K562 (cell line): ENCODE data around the gene OXSM. TPM values are rescaled to one million over a fixed set of nuclear protein-coding genes. Genes with fewer than 3 reads are reported as not detected.

Experiments
- ATAC-seq: fragments of 200-7000 bp; cut with Tn5 transposase; 3 replicates; pipeline ENCODE4 v1.9.1; 2020; ENCODE audit warnings: moderate library complexity
- BruUV-seq: library from RNA; stranded (reverse); fragments of 400-500 nt; replicated peaks from 2 replicates; lab custom pipeline; 2021; lab: Mats Ljungman, UMichigan
- CTCF ChIA-PET: fragments of 300-600 bp; formaldehyde crosslinking; extraction: SDS; loops from one replicate; lab custom pipeline; 2021; ENCODE audit warnings: low intra/inter-chr PET ratio; lab: Yijun Ruan, JAX
- POLR2A ChIA-PET: fragments of 300-600, 350-650 bp; sonication (Branson Sonifier 250); formaldehyde crosslinking; extraction: SDS; loops from one replicate; lab custom pipeline; 2021; ENCODE audit warnings: antibody characterized with exemption, inconsistent platforms; lab: Yijun Ruan, JAX
- DNase-seq, 4 experiments: peaks; one replicate each; pipeline versions ENCODE4 v3.0.0 to v3.0.0-alpha.2; 2011 to 2018; ENCODE audit warnings: low spot score in 3 of 4, mixed read lengths in 3 of 4; ENCODE audit errors: extremely low read depth in 1 of 4
- FAIRE-seq: peaks from 2 replicates; lab custom pipeline; 2011; peaks lifted over from hg19 to GRCh38; lab: Jason Lieb, UNC
- H2AFZ ChIP-seq: 2 replicates; pipeline ENCODE4 v1.6.0; 2011; ENCODE audit warnings: low read depth, low read length, control low read depth, inconsistent platforms
- H3K27ac ChIP-seq: fragments of 200-600 bp; 3 replicates; pipeline ENCODE4 v1.8.0; 2011; ENCODE audit warnings: low read depth, mild to moderate bottlenecking, control low read depth, inconsistent platforms, low read length, moderate library complexity, mixed read lengths; ENCODE audit errors: extremely low read depth
- H3K27me3 ChIP-seq, 2 experiments: fragments of 300-600 bp in 1 of 2; 2 replicates in 1 of 2; 3 replicates in 1 of 2; pipeline versions ENCODE4 v1.6.0 to v1.8.0; 2011; ENCODE audit warnings: inconsistent platforms in 2 of 2, low read length in 2 of 2, mild to moderate bottlenecking in 1 of 2, mixed read lengths in 1 of 2, moderate library complexity in 1 of 2; ENCODE audit not compliant: control insufficient read depth in 2 of 2, insufficient read depth in 2 of 2
- H3K36me3 ChIP-seq: fragments of 300-600 bp; 3 replicates; pipeline ENCODE4 v1.8.0; 2011; ENCODE audit warnings: mild to moderate bottlenecking, low read length, inconsistent platforms; ENCODE audit not compliant: control insufficient read depth, insufficient read depth
- H3K4me1 ChIP-seq, 2 experiments: fragments of 200-600 bp in 1 of 2; replicated peaks in 1 of 2; 2 replicates in 1 of 2; 3 replicates in 1 of 2; pipeline versions ENCODE4 v1.5.1 to v1.8.0; 2011; ENCODE audit warnings: inconsistent platforms in 2 of 2, low read length in 2 of 2, mild to moderate bottlenecking in 1 of 2, mixed read lengths in 1 of 2, moderate library complexity in 1 of 2; ENCODE audit not compliant: control insufficient read depth in 2 of 2, insufficient read depth in 2 of 2
- H3K4me2 ChIP-seq: 2 replicates; pipeline ENCODE4 v1.6.1; 2011; ENCODE audit warnings: low read length, control low read depth, inconsistent platforms, mixed read lengths; ENCODE audit not compliant: insufficient read depth
- H3K4me3 ChIP-seq: fragments of 200-600 bp; sonication (generic), shearing (Covaris generic); 2 replicates; pipeline ENCODE4 v1.5.1; 2016; ENCODE audit warnings: control low read depth, inconsistent platforms
- H3K79me2 ChIP-seq: fragments of 200-600 bp; 3 replicates; pipeline ENCODE4 v1.8.0; 2011; ENCODE audit warnings: low read length, inconsistent platforms; ENCODE audit not compliant: control insufficient read depth, insufficient read depth
- H3K9ac ChIP-seq, 2 experiments: 2 replicates each; pipeline versions ENCODE4 v1.6.0 to v1.6.1; 2011; ENCODE audit warnings: low read depth in 2 of 2, low read length in 2 of 2, control low read depth in 1 of 2, inconsistent platforms in 1 of 2, mild to moderate bottlenecking in 1 of 2, mixed read lengths in 1 of 2; ENCODE audit not compliant: insufficient read depth in 1 of 2
- H3K9me1 ChIP-seq: one replicate; pipeline ENCODE4 v1.6.0; 2011; ENCODE audit warnings: inconsistent platforms, mild to moderate bottlenecking, low read length, moderate library complexity; ENCODE audit not compliant: control insufficient read depth, insufficient read depth
- H3K9me3 ChIP-seq: replicated peaks from 2 replicates; pipeline ENCODE4 v1.5.1; 2011; ENCODE audit warnings: low read depth, low read length, inconsistent platforms; ENCODE audit not compliant: control insufficient read depth, insufficient read depth
- H4K20me1 ChIP-seq: replicated peaks from 2 replicates; pipeline ENCODE4 v1.6.1; 2011; ENCODE audit warnings: low read length, inconsistent platforms, mixed read lengths; ENCODE audit not compliant: control insufficient read depth, insufficient read depth
- BRF1 ChIP-seq: IDR thresholded peaks from 3 replicates; pipeline ENCODE4 v1.6.1; 2011; ENCODE audit warnings: borderline replicate concordance, mild to moderate bottlenecking; ENCODE audit not compliant: insufficient read length; ENCODE audit errors: extremely low read depth
- CBX1 ChIP-seq: sonication (generic); IDR thresholded peaks from 2 replicates; pipeline ENCODE4 v1.6.1; 2016; ENCODE audit warnings: antibody characterized with exemption, low read depth, mild to moderate bottlenecking
- KAT2B ChIP-seq: IDR thresholded peaks from one replicate; pipeline ENCODE4 v1.6.1; 2012; ENCODE audit warnings: low read depth, mild to moderate bottlenecking, control low read depth, inconsistent platforms, low read length, moderate library complexity
- NFYB ChIP-seq: IDR thresholded peaks from 2 replicates; pipeline ENCODE4 v1.6.1; 2011; ENCODE audit warnings: mild to moderate bottlenecking, moderate library complexity; ENCODE audit not compliant: insufficient read length; ENCODE audit errors: extremely low read depth
- PHF21A ChIP-seq: fragments of 450-650 bp; IDR thresholded peaks from 2 replicates; pipeline ENCODE4 v1.6.1; 2017; ENCODE audit warnings: low read depth, borderline replicate concordance
- PRDM10 ChIP-seq: fragments of 450-650 bp; IDR thresholded peaks from 2 replicates; pipeline ENCODE4 v1.6.1; 2018; ENCODE audit not compliant: partially characterized antibody
- SNRNP70 ChIP-seq: fragments of 200-400 bp; formaldehyde crosslinking; optimal IDR thresholded peaks from 2 replicates; pipeline ENCODE3; 2017; ENCODE audit warnings: low read depth, low read length
- TCF3 ChIP-seq: sonication (generic); formaldehyde crosslinking; IDR thresholded peaks from 2 replicates; pipeline ENCODE4 v1.4.0; 2020; ENCODE audit warnings: mild to moderate bottlenecking, missing genetic modification reagents
- ZNF121 ChIP-seq: sonication (generic); formaldehyde crosslinking; conservative IDR thresholded peaks from 2 replicates; pipeline ENCODE4 v1.8.0; 2022; ENCODE audit warnings: missing genetic modification reagents
- WGBS: fragments of 100-300 bp; shearing (Covaris generic); methylation state at CpG from one replicate; pipeline ENCODE4 v1.1.6; 2016; ENCODE audit warnings: low coverage, mixed read lengths; ENCODE audit not compliant: insufficient coverage; ENCODE audit errors: missing lambda C conversion rate; 5-methylcytosine and 5-hydroxymethylcytosine counted together
- in situ Hi-C: fragments of 300-500 bp; cut with MboI; formaldehyde crosslinking; loops from 4 replicates; pipeline ENCODE4 v1.15.0; 2018; ENCODE audit warnings: inconsistent platforms, mixed read lengths
- intact Hi-C: fragments of 100-400 bp; cut with micrococcal nuclease; formaldehyde crosslinking; loops from 2 replicates; pipeline ENCODE4 v1.14.2; 2022
- polyA plus RNA-seq, 8 experiments: library from polyadenylated mRNA; depleted of rRNA in 4 of 8; stranded (reverse) in 5 of 8; unstranded in 3 of 8; fragments of >200 nt; fragmentation: Nextera tagmentation in 2 of 8; fragmentation: Illumina TruSeq in 1 of 8; extraction: Ambion mirVana in 2 of 8; extraction: Trizol in 1 of 8; gene quantifications; 2 replicates each; pipeline versions ENCODE4 v1.2.1 to v1.2.3, GENCODE V29; 2011 to 2014; ENCODE audit warnings: inconsistent platforms in 1 of 8, missing spikeins in 1 of 8
- total RNA-seq, 7 experiments: library from RNA; depleted of rRNA in 6 of 7; stranded (reverse); fragments of >200 nt in 6 of 7; fragmentation: Illumina TruSeq in 2 of 7; extraction: Trizol in 2 of 7; gene quantifications; 2 replicates each; pipeline versions ENCODE4 v1.2.1 to v1.2.3, GENCODE V29; 2011 to 2021; ENCODE audit warnings: low replicate concordance in 1 of 7
- TF ChIP-seq, protein P1 (sequence below), 2 experiments: fragments of 450-650 bp in 1 of 2; sonication (generic) in 1 of 2; formaldehyde crosslinking; conservative IDR thresholded peaks; 2 replicates each; pipeline versions ENCODE4 v1.4.0 to v1.8.1; 2020 to 2022; ENCODE audit warnings: mild to moderate bottlenecking in 1 of 2, missing genetic modification reagents in 1 of 2

Gene OXSM
- total and polyA plus RNA-seq, 9 of the 15 experiments (the other 6 are each of a cell fraction or from before 2014, with no cell fraction given): 24.0 to 107 (median 34.0) TPM

- POLR2A ChIA-PET: no interaction called here
- no peak for FAIRE-seq
These were observed 4.1 kb upstream of the OXSM start for GRCh38 chr3:25785826-25786225.

DNA sequence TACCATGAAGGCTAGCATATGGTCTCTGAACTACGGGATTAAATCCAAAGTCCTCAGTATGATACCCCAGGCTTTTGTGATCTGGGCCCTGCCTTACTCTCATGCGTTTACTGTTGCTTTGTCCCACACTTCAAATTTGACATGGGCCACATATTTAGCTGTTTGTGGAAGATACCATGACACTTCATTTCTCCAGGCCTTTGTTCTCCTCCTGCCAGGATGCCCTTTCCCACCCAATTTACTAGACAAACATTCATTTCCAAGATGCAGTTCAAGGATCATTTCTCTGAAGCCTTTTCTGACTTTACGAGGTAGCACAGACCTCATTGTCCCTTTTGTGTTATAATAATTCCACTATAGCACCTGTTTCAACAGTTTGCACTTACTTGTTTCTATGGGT lies 2.2 kb upstream of the OXSM start:
- Histone ChIP-seq H2AFZ (peak overlapping the region; percentile 94), H3K9ac (peak overlapping the region in 1 of 2 experiments; percentile 91; a peak in 2 of 4 replicates), H3K36me3 (peaks cover 18% of the 10 kb centered on the region), H3K9me1 (no peaks in the 10 kb centered on the region), H3K9me3 (no peaks in the 10 kb centered on the region), H4K20me1 (no peaks in the 10 kb centered on the region), H3K27me3 (no peaks in the 10 kb centered on the region), H3K4me1 (peaks cover 4 to 38% of the 10 kb centered on the region in 2 experiments; a peak in 4 of 5 replicates), H3K27ac (peak overlapping the region; percentile 90), H3K79me2 (peaks cover 77% of the 10 kb centered on the region), H3K4me2 (peak overlapping the region; percentile 95), H3K4me3 (peak overlapping the region; percentile 54; the same call in 1 of the 2 replicates)
- POLR2A ChIA-PET: interaction anchor here (0.8 kb wide), 1 partner anchor 1870 kb away, joined by 3 read pairs; no protein-coding TSS in a partner anchor
- CTCF ChIA-PET: no interaction called here
- intact Hi-C loops (loop anchor here (2.0 kb wide), 2 partner anchors 123 to 139 kb away; partner anchors contain the start of gene TOP2B), in situ Hi-C loops (no loop called here)
- no TSS peak for BruUV-seq
- no peak for TF ChIP-seq BRF1
- no peak for TF ChIP-seq NFYB
- TF ChIP-seq KAT2B: no peak
- TF ChIP-seq PRDM10: peak; percentile 48
- no peak for TF ChIP-seq SNRNP70
- no peak for TF ChIP-seq TCF3 (CRISPR knock-in tag)
- no peak for TF ChIP-seq PHF21A
- TF ChIP-seq, protein P1, sequence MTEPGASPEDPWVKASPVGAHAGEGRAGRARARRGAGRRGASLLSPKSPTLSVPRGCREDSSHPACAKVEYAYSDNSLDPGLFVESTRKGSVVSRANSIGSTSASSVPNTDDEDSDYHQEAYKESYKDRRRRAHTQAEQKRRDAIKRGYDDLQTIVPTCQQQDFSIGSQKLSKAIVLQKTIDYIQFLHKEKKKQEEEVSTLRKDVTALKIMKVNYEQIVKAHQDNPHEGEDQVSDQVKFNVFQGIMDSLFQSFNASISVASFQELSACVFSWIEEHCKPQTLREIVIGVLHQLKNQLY (CRISPR knock-in tag; conservative IDR thresholded peaks at IDR 0.05): no peak
- DNase-seq: peak in 1 of 4 experiments; percentile 23
- no peak for ATAC-seq
- FAIRE-seq: no peak
- 43% methylated on average over 3 of the region's 3 CpGs for WGBS

More at GRCh38 chr3:25785826-25786225, 4.1 kb upstream of the OXSM start:
- intact Hi-C loops (no loop called here), in situ Hi-C loops (no loop called here)
- Histone ChIP-seq H3K36me3 (peaks cover 5% of the 10 kb centered on the region; the same call in 2 of the 3 replicates), H3K9ac (no peak overlapping the region), H3K4me2 (no peak overlapping the region), H4K20me1 (no peaks in the 10 kb centered on the region), H2AFZ (no peak overlapping the region), H3K27ac (no peak overlapping the region), H3K27me3 (no peaks in the 10 kb centered on the region), H3K9me3 (no peaks in the 10 kb centered on the region), H3K4me1 (peaks cover 7 to 36% of the 10 kb centered on the region in 2 experiments; a peak in 4 of 5 replicates), H3K79me2 (peaks cover 77% of the 10 kb centered on the region), H3K9me1 (no peaks in the 10 kb centered on the region), H3K4me3 (no peak overlapping the region)
- 62% methylated on average over 3 of the region's 3 CpGs for WGBS
- TF ChIP-seq ZNF121 (CRISPR knock-in tag): no peak
- TF ChIP-seq CBX1: no peak
- DNase-seq: no peak
- BruUV-seq: no TSS peak
- no peak for ATAC-seq
- CTCF ChIA-PET: no interaction called here
